Activated CD4-positive, alpha-beta T cell treated with anti-CD3 and anti-CD28 coated beads, Interleukin-2, Interleukin-4, amounts not matched to agents 100 ng/mL and 50 ng/mL, durations not matched to agents 16 hours and 8 hours (primary cell): ENCODE measurements around the gene TSNAX.
"Not testable (repeated sequence)": the region's sequence is repeated elsewhere in the genome, so short reads cannot be mapped to it uniquely, and the experiment has no call there.

Source experiments
- DNase-seq: peaks from one replicate; pipeline ENCODE4 v3.0.0-alpha.2; 2020; ENCODE audit warnings: low spot score

TSNAX gene

DNA sequence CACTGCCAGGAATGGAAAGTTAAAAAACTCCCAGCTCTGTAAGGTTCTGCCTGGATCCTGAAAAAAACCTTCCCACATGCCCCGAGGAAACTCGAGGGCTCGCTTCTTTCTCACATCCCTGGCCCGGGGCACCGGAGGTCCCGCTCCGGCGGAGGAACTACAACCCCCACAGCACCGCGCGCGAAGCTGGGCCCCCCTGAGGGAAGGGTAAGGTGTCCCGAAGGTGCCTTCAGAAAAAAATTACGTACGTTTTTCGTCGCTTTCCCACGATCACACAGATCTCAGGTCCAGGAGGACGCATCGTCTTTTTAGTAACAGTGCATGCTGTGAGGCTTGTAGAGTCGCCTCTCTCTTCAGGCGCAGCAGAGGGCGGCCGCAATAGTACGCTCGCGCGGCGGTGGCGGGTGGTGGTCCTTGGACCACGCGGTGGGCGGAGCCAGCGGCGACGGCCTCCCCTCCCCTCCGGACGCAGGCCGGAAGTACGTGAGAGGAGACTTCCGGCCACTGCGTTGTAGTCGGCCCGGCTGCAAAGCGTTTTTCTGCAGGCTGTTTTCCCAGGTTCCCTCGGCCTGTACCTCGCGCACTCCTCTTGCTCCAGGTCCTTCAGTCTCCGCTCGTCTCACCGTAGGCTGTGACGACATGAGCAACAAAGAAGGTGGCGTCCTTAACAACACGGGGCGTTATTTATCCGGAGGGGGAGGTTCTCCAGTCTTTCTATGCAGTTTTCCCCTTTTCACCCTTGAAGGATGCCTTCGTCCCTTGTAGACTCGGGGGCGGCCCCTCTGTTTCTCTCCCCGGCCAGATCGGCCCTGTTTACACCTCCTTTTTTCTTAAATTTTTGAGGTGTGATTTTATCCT lies at the start of gene TSNAX:
Gene TSNAX, plus strand, starts transcription at position 498 of the 858 bp plus-strand sequence. Its CDS starts 142 bp downstream, at position 640.
- DNase-seq: peak; percentile 89

DNA sequence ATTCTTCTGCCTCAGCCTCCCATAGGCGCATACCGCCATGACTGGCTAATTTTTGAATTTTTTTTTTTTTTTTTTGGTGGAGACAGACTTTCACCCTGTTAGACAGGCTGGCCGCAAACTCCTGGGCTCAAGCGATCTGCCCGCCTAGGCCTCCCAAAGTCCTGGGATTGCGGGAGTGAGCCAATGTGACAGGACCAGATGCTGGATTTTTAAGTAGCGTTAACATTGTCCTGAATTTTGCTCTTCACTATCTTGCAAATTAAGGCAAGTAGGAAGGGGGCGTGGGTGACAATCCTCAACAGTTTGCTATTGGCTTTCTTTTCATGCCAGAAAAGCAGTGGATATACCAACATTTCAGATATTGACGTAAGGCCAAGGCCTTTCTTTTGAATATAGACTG lies 49.7 kb upstream of the TSNAX start:
- DNase-seq: no peak

DNA sequence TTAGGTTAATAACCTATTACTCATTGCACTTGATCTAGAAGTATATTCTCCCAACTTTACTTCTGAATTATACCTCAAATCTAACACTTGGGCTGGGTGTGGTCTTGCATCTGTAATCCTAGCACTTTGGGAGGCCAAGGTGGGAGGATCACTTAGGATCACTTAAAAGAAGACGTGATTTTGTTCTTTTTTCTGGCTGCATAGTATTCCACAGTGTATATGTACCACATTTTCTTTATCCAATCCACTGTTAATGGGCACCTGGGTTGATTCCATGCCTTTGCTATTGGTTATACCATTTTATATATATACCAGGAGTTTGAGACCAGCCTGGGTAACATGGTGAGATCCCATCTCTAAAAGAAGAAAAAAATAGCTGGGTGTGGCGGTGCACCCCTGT lies 48.5 kb upstream of the TSNAX start:
- DNase-seq: no peak

DNA sequence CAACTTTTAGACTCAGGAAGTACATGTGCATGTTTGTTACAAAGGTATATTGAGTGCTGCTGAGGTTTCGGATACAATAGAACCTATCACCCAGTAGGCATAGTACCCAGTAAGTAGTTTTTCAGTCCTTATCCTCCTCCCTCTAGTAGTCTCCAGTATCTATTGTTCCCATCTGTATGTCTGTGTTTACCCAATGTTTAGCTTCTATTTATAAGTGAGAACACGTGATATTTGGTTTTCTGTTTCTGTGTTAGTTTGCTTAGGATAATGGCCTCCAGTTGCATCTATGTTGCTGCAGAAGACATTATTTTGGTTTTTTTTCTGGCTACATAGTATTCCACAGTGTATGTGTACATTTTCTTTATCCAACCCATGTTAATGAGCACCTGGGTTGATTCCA lies 47.2 kb upstream of the TSNAX start:
- no peak for DNase-seq

DNA sequence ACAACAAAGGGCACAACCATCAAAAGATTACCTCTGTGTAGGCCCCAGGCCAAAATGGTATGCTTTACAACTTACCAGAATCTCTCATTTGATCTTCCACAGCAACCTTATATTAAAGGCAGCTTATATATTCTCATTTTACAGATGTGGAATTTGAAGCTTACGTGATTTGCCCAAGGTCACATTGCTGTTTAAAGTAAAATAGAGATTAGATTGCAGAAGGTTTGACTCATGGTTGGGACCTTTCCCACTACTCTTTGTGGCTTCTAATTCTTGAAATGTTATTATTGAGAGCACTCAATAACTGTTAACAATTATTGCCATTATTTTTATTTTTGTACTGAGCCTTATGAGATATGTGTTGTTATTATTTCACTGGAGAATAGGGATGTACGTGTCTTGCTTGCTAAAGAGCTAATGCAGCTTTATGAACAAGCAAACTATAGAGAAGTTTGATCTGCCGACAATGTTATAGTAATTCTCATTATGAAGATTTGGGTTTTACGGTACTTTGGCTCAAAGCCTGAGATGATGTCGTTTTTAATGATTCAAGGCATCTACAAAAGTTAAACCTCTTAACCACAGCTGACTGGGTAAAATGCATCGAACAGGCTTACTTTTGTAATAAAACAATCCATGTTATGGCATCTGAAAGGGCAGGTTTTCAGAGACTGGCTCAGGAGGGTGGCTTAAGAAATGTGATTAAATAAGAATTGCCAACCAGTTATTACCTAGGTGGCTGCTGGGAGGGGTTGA lies 43.3 kb upstream of the TSNAX start:
- no peak for DNase-seq

DNA sequence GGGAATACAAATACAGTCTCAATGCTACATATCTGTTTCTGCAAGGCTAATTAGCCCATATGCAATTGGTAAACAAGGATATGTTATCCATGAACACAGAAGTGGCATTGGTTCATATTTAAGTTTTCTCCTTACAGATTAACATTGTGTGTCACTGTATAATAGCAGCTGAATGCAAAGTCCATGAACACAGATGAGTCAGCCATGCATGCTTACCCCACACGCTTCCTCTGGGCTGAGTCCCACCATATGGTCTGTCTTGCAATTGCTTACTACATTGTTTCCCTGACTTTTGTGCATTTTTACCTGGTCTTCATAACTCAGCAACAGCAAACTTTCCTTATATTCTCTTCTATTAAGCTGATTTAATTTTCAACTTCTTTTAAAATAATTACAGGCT lies 41.5 kb upstream of the TSNAX start:
- no peak for DNase-seq

DNA sequence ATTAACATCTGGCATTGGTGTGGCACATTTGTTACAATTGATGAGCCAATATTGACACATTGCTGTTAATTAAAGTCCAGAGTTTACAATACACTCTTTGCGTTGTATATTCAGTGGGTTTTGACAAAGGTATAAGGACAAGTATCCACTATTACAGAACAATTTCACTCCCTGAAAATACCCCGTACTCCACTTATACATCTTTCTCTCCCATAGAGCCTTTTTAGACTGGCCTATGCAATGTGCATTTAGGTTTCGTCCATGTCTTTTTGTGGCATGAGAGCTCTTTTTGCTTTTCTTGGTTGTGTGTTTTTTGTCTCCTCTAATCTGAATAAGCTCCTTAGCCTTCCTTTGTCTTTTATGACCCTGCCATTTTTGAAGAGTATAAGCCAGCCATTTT lies 40.6 kb upstream of the TSNAX start:
- DNase-seq: no peak

DNA sequence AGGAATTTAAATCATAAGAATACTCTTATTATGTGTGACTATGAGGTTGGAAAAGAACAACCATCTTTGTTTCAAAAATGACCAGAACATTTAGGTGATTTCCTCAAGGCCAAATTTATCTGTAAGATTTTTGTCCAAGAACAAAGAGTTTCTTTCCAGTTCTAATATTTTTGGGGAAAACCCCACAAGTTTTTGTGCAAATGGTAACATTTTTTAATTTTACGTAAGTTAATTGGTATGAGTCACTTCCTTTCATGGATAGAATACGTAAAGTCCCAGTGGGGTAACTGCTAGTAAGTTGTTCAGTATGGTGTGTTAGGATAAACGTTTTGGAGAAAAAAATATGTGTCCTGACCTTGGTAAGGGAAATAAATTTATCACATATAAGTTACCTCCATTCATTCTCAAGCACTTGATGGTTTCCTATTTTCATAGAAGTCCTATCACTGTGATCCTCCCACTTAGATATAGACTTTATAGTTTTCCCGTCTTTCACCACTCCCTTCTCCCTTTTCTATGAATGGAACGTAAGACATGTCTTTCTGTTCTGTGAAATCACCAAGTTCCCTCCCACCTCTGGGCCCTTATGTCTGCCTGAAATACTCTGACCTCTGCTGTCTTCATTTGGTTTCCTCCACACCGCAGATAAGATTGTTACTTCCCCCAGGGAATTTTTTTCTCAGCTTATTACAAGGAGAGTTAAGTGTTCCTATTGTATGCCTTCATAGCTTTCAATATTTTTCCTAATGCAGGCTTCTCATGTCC lies 34.9 kb upstream of the TSNAX start:
- no peak for DNase-seq

GRCh38 chr1:231494439-231495110 lies 33.9 kb upstream of the TSNAX start:
- DNase-seq: no peak

- DNase-seq: no peak
Observed at GRCh38 chr1:231497629-231498152, 30.8 kb upstream of the TSNAX start.

- no peak for DNase-seq
Observed at GRCh38 chr1:231499148-231499763, 29.2 kb upstream of the TSNAX start.

GRCh38 chr1:231500666-231501065 lies 27.8 kb upstream of the TSNAX start:
- DNase-seq: no peak

- not testable (repeated sequence) for DNase-seq
Observed at GRCh38 chr1:231503168-231503567, 25.3 kb upstream of the TSNAX start.

DNA sequence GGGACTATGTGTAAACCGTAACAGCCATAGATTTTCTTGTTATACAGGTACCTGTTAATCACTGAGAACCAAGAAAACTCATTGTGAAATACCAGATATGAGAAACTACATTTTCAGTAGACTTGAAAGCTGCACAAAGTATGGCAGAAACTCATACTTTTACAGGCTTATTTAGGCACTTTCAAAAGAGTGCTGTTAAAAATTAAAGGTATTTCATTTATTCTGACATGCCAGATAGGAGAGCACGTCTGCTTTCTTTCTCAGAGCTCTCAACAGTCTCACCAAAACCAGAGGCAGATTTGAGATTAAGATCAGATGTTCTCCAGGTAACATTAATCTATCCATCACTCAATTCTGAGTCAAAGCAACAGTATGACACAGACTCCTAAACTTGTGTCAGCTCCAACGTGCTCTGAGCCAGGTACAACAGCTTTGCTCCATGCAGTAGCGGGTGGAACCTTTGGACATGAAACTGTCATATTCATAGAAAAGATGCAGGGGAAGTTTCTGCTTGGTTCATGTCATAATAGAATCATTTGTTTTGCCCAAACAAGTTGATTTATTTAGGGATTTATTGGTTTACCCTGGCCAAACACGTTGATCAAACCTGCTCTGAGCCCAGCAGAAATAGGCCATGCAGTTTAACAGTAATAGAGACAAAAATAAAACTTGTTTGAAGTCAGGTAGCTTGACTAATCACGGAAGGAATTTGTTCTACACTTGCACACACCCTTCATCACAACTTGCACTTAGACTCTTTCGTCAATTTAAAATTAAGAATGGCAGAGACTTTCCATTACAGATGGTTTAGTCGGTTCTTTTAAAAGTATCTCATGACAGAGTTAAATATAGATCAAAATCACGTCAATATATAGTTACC lies 20.8 kb upstream of the TSNAX start:
- DNase-seq: peak; percentile 34

DNA sequence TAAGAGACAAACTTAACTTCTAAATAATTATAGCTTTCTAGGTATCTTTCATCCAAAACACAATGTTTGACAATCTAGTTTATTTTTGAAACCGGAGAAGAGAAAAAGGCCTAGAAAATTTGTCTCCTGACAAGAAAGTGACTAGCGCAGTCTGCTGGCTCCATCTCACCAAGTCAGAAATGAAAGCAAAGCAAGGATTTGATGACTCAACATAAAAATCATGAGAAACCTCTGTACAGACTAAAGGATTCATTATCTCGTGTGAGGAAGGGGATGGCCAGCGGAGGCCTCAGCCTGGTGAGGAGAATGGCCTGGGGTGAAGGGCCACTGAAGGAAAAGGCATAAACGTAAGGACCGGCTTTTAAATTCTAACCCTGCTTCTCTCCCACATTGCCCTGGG lies 20.0 kb upstream of the TSNAX start:
- DNase-seq: no peak

DNA sequence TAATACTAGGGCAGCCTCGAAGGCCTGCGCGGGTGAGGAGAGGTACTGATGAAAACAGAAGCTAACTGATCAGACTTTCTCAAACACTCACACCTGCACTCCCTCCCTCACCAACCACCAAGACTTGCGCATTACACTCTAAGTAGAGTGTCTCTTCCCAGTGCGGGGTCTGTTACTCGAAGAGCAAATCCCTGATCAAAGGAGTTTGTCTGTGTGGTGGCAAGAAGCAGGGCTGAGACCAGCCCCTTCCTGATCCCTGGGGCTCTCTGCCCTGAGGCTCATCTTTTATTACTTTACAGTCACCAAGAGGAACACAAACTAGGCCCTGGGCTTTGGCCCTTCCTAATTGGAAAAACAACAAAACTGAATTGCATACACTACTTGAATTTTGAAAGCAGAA lies 19.5 kb upstream of the TSNAX start:
- no peak for DNase-seq

DNA sequence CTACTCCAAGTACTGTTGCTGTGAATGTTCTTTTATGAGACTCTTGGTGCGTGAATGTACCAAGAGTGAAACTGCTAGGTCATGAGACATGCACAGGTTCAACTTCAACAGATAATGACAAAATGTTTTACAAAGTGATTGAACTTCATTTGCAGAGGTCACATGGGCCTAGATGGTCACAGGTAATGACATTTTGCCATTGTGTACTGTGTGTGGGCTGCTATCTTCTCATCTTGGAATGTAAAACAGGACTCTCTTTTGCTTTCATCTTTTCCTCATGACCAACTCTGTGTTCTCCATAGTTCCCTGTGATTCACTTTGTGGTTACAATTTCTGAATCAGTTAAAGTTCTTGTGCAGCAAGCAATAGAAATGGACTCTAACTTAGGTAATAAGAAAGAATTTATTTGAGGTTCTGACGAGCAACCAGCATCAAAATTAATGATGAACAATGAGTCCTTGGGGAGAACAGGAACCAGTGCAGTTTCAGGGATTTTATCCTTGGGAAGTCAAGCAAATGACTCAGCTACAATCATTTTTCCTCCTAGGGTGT lies 16.2 kb upstream of the TSNAX start:
- DNase-seq: no peak

GRCh38 chr1:231515748-231516147 lies 12.7 kb upstream of the TSNAX start:
- DNase-seq: no peak

DNA sequence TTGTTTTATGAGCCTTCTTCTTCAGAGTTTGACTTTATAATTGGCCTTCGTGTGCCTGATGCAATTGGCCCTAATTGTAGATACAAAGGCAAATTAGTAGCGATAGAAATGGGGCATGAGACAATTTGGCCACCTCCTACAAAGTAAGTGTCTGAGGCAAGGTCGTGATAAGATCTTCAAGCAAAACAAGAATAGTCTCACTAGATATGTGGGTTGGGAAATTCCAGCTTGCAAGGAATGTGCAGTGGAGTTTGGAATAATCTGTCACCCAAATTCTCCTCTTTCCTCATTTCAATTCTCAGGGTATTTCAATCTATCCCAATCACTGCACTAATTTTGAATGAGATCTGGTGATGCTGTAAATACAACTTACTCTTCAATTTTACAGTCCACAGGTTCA lies 11.4 kb upstream of the TSNAX start:
- no peak for DNase-seq

GRCh38 chr1:231518485-231519034 lies 9.9 kb upstream of the TSNAX start:
- no peak for DNase-seq
